ENCODE results near the gene CHAC1. TPM values are rescaled to one million over a fixed set of nuclear protein-coding genes. Genes with fewer than 3 reads are reported as not detected.
"Not testable (repeated sequence)": the region's sequence is repeated elsewhere in the genome, so short reads cannot be mapped to it uniquely, and the experiment has no call there.

The CHAC1 gene
- polyA plus RNA-seq, 3 donors = 2.5 to 3.9 (median 3.4) TPM

GRCh38 chr15:40955930-40956540 lies 2.8 kb downstream of the CHAC1 start:
- DNase-seq (ENCODE audit: low read depth in 3 of 3, low spot score in 2 of 3) = no peak

DNA sequence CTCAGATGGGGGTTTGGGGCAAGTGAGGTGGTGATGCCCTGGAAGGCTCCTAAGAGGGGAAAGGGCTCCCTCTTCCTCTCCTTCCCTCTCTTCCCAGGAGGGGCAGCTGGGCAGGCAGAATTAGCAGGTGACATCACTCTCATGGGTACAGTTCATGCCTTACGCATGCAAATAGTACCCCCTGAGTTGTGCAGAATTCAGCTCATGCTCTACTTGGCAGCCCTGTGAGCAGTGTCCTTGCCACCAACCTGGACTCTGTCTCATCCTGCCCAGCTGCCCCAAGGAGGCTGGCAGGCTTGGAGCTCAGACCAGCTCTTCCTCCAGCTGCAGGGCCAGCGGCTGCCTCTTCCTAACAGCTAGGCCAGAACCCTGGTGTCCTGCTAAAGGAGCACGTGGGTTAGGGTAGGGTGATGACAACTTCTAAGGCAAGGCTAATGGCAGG lies 3.3 kb downstream of the CHAC1 start:
- no peak for DNase-seq (ENCODE audit: low read depth in 3 of 3, low spot score in 2 of 3)

GRCh38 chr15:40957041-40957555 lies 3.8 kb downstream of the CHAC1 start:
- no peak for DNase-seq (ENCODE audit: low read depth in 3 of 3, low spot score in 2 of 3)

GRCh38 chr15:40957581-40958051 lies 4.3 kb downstream of the CHAC1 start:
- DNase-seq (ENCODE audit: low read depth in 3 of 3, low spot score in 2 of 3) = no peak

- DNase-seq (ENCODE audit: low read depth in 3 of 3, low spot score in 2 of 3) = no peak
Measured at GRCh38 chr15:40958146-40958545, 4.9 kb downstream of the CHAC1 start.

DNA sequence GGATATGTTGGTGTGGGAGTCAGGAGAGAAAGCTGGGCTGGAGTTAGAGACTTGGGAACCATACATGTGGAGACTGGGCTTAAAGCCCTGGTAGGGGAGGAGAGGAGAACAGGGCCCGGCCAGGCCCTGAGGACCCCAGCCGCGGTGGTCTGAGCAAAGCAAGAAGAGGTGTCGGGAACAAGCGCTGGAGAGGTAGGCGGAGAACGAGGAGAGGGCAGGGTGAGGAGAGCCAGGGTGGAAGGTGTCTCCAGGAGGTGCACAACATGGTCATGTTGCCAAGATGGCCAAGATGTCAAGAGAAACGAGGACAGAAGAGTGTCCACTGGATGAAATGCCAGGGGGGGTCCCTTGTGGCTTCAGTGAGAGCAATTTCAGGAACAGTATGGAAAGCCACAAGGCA lies 5.5 kb downstream of the CHAC1 start:
- DNase-seq (ENCODE audit: low read depth in 3 of 3, low spot score in 2 of 3) = no peak

GRCh38 chr15:40959331-40960141 lies 6.3 kb downstream of the CHAC1 start:
- no peak for DNase-seq (ENCODE audit: low read depth in 3 of 3, low spot score in 2 of 3)

GRCh38 chr15:40960151-40960885 lies 7.0 kb downstream of the CHAC1 start:
- DNase-seq (ENCODE audit: low read depth in 3 of 3, low spot score in 2 of 3) = no peak

- no peak for DNase-seq (ENCODE audit: low read depth in 3 of 3, low spot score in 2 of 3)
Measured at GRCh38 chr15:40960925-40961324, 7.7 kb downstream of the CHAC1 start.

GRCh38 chr15:40961740-40962139 lies 8.5 kb downstream of the CHAC1 start:
- DNase-seq (ENCODE audit: low read depth in 3 of 3, low spot score in 2 of 3) = not testable (repeated sequence)

- DNase-seq (ENCODE audit: low read depth in 3 of 3, low spot score in 2 of 3) = not testable (repeated sequence)
Measured at GRCh38 chr15:40962317-40962716, 9.0 kb downstream of the CHAC1 start.

DNA sequence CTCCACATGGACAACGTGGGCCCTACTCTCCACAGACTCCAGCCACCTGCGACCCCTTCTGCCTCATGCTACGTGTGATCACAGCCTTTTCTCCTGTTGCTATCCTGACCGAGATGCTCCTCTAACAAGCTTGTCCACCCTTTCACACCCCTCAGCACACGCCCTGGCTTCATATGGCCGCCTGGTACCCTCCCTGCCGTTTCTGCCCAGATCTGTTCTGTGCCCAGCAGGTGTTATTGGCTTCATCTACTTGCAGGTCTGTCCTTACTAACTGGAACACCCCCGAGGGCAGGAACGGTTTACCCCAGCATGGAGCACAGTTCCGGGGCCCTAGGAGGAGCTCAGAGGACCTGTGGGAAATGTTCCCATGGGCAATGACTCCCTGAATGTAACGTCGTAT lies 9.9 kb downstream of the CHAC1 start:
- no peak for DNase-seq (ENCODE audit: low read depth in 3 of 3, low spot score in 2 of 3)

DNA sequence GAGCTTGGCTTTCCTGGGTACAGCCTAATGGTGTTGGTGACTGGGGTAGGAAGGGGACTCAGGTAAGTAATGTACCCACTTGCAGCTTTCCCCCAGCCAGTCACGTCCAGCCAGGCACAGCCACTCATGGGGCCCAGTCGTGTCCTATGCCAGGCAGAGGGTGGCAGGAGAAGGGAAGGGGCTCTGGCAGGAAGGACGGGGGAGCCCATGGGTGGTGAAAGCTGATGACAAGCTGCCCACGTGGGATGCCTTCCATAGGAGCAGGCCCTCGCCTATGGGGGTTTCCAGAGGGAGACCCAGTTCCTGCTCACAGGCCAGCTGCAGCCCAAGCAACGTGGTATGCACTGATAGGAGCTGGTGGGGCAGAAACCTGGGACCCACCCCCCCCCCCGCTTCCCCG lies 10.7 kb downstream of the CHAC1 start:
- no peak for DNase-seq (ENCODE audit: low read depth in 3 of 3, low spot score in 2 of 3)

- no peak for DNase-seq (ENCODE audit: low read depth in 3 of 3, low spot score in 2 of 3)
Measured at GRCh38 chr15:40964634-40965033, 11.4 kb downstream of the CHAC1 start.

DNA sequence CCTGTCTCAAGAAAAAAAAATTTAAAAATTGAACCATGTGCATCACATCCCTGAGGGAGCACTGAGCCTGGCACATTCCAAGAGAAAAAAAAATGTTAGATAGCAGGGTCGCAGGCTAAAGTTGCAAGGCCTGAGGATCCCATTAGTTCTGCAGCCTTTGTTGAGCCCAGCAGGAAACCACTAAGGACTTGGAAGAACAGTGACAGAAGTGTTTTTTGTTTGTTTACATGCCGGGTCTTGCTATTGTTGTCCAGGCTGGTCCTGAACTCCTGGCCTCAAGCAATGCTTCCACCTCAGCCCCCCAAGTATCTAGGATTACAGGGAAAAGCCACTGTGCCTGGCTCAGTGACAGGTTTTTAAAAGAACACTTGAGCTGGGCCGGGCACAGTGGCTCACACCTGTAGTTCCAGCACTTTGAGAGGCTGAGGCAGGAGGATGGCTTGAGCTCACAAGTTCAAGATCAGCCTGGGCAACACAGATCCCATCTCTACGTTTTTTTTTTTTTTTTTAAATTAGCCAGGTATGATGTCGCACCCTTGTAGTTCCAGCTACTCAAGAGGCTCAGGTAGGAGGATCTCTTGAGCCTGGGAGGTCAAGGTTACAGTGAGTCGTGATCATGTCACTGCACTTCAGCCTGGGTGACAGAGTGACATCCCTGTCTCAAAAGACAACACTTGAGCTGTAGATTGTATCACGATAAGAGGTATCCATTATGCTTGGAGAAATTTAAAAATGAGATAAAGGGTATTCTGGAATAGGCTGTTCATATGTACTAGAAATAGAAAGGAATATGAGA lies 15.2 kb downstream of the CHAC1 start:
- DNase-seq (ENCODE audit: low read depth in 3 of 3, low spot score in 2 of 3) = no peak

DNA sequence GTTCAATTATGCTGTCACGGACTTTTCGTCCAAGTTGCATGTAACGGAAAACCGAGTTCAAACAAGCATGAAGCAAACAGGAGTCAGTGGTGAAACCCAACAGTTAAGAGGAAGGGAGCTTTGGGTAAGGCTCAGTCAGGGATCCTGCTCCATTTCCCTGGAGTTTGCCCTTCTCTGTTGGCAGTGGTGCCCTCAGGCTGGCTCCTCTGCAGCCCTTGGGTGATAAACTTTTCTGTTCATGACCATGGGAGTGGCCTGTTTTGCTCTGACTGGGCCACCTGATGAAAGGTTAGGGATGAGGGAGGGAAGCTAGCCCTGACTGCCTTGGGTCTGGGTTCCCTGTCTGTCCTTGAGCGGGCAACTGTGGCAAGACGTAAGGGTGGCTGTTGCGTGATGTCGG lies 16.1 kb downstream of the CHAC1 start:
- no peak for DNase-seq (ENCODE audit: low read depth in 3 of 3, low spot score in 2 of 3)

- DNase-seq (ENCODE audit: low read depth in 3 of 3, low spot score in 2 of 3) = no peak
Measured at GRCh38 chr15:40974879-40975278, 21.6 kb downstream of the CHAC1 start.

GRCh38 chr15:40976819-40977218 lies 23.5 kb downstream of the CHAC1 start:
- no peak for DNase-seq (ENCODE audit: low read depth in 3 of 3, low spot score in 2 of 3)

DNA sequence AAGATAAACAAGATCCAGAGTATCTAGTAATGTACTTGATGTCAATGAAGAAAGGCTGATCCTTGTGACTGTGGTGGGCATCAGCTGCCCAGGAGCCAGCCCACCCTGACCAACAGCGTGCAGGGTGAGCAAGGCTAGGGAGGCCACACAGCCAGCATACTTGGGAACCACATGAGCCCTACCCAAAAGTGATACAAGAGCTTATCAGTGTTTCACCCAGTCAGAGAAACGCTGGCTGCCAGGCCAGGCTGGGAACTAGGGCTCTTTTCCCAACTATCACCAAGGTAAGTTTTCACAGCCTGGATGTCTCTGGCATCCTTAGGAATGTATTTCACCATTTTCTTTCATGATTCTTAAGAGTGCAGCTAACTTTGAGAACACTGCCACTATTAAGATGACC lies 24.9 kb downstream of the CHAC1 start:
- no peak for DNase-seq (ENCODE audit: low read depth in 3 of 3, low spot score in 2 of 3)

GRCh38 chr15:40978562-40978961 lies 25.3 kb downstream of the CHAC1 start:
- DNase-seq (ENCODE audit: low read depth in 3 of 3, low spot score in 2 of 3) = no peak
